Stimulated activated naive CD4-positive, alpha-beta T cell treated with Interleukin-2 at 50 U/mL for 16 hours (primary cell): Measurements from ENCODE around the gene CHD5.

ENCODE experiments used
- DNase-seq: peaks from one replicate; lab custom pipeline; 2025; lab: John Stamatoyannopoulos, UW

Gene CHD5

DNA sequence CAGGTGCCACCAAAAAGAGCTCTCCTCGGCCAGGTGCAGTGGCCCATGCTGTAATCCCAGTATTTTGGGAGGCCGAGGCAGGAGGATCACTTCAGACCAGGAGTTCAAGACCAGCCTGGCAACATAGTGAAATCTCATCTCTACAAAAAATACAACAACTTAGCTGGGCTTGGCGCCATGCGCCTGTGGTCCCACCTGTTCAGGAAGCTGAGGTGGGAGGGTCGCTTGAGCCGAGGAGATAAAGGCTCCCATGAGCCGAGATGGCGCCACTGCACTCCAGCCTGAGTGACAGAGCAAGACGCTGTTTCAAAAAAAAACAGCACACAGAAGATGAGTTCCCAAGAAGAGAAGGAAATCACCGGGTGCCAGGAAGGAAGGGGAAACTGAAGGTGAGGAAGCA, 67.0 kb downstream of the CHD5 start:
- no peak for DNase-seq

DNA sequence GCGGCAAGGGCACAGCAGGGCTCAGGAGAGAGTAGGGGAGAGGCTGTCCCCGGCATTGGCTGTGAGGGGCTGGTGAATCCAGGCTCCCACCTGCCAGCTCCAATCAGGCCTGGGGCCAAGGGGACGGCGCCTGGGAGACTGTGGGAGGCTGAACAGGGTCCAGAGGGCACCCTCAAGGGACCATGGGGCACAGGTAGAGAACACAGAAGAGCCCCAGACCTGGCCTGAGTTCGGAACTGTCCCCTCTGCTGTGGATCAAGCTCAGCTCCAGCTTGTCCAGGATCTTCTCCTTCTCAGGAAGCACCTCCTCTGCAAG, 67.5 kb downstream of the CHD5 start:
- DNase-seq: no peak

DNA sequence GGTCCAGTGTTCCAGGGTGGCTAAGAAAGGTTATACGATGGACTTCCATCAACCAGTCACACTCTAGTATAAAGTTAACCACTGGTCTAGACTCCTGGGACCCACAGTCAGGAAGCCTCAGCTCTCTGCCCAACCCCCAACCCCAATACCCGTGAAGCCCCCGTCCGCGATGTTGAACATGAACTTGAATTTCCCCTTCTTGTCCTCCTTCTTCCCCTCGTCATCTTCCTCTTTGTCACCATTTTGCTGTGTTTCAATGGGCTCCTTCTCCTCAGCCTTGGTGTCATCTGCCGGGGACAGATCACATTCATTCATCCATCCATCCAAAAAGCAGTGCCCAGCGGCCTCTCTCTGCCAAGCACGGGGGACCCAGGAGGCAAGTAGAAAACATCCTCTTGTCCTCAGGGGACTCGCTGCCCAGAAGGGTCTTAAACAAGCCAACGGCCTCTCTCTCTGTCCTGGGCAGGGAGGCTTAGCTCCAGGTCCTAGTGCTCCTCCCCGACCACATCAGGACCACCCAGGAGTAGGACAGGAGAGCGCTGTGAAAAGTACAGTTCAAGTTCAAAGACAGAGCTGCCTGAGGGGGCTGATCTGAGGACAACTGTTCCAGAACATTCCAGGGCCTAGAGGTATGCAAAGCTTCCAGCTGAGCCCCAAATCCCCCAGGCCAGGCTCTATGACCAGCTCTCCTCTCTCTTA, 68.0 kb downstream of the CHD5 start:
- no peak for DNase-seq

DNA sequence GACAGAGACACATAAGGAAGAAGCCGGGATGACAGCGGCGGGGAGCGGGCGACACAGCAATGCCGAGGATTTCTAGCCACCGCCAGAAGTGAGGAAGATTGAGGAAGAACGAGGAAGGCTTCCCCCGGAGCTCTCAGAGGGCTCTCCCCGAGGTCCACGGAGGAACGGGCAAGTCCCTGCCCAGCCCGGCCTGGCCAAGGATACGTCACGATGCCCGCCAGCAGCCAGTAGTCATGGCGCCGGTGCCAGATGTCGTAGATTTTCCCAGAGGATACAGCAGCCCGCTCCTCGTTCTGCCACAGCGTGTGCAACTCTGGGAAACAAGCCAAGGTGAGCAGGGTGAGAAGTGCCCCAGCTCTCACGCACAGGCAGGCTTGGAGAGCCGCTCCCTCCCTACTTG, 68.5 kb downstream of the CHD5 start:
- no peak for DNase-seq

DNA sequence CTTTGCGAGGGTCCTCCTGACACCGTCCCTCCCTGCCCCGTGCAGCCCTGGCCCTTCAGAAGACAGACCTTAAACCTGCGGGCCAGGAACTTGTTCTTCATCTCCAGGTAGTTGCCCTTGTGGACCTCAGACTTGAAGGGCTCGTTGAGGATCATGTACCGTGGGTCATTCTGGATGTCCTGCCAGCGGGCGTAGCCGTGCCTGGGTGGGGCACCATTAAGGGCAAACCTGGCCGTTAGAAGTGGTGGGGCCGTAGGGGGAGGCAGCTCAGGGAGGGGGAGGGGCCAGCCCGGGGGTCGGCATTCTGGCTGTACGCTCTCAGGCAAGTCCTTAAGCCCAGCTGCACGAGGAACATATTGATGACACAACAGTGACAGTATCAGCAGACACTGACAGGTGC, 69.8 kb downstream of the CHD5 start:
- no peak for DNase-seq

DNA sequence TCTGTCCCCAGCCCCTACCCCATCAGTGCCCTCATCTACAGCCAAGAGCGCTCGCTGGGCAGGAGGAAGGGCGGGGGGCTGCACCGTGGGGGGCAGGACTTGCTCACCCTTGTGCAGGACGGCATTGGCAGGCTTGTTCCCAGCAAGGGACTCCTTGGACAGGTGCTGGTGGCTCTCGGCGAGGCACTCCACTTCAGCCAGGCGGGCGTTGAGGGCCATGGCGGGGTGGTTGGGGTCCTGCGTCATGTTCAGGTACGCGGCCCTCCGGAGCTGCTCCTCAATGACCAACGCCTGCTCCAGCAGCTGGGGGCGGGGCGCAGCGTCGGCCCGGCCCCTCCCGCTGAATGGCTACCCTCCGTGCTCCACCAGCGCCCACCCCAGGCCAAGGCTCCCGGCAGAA, 70.4 kb downstream of the CHD5 start:
- no peak for DNase-seq

DNA sequence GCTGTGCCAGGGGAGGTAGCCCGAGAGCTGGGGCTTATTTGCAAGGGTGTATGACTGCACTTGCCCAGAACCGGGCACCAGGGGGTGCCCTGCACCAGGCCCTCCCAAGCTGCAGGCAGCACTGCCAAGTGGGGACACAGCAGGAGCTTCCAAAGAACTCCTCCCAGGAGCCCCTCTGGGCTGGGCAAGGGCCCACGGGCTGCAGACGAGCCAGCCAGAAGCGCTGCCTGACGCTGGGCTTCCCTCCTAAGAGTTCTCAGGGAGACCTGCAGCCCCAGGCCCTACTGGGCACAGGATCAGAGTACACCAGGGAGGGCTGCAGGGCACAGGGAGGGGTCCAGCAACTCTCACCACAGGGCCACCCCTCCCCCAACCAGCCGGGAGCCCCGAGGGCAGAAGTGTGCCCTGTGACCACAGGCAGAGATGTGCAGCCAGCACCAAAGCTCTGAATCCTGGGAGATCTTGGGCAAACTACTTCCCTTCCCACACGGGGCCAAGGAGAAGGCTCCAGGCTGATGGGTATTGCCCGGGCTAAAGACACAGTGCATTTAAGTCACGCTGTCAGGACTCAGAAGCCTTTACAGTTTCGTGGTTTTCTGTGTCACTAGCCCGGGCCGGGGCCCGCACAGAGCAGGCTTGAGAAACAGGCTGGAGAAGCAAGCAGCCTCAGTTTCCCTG, 71.0 kb downstream of the CHD5 start:
- no peak for DNase-seq

DNA sequence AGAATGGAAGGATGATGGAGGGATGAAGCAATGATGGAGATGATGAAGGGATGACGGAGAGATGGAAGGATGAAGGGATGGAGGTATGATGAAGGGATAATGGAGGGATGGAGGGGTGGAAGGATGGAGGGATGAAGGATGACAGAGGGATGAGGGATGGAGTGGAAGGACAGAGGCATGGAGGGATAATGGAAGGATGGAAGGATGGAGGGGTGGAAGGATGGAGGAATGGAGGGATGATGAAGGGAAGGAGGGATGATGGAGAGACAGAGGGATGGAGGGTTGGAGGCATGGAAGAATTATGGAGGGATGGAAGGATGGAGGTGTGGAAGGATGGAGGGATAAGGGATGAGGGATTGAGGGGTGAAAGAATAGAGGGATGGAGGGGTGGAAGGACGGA, 71.6 kb downstream of the CHD5 start:
- no peak for DNase-seq

DNA sequence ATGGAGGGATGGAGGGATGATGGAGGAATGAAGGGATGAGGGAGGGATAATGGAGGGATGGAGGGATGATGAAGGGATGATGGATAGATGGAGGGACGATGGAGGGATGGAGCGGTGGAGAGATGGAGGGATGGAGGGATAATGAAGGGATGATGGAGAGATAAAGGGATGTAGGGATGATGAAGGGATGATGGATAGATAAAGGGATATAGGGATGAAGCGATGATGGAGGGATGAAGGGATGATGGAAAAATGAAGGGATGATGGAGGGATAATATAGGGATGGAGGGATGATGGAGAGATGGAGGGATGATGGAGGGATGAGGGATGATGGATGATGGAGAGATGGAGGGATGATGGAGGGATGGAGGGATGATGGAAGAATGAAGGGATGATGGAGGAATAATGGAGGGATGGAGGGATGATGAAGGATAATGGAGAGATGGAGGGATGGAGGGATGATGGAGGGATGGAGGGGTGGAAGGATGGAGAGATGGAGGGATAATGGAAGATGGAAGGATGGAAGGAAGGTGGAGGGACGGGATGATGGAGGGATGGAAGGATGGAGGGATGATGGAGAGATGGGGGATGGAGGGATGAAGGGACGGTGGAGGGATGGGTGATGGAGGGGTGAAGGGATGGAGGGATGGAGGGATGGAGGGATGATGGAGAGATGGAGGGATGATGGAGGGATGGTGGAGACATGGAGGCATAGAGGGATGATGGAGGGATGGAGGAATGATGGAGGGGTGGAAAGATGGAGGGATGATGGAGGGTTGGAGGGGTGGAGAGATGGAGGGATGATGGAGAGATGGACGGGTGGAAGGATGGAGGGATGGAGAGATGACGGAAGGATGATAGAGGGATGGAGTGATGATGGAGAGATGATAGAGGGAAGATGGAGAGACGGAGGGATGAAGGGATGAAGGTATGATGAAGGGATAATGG, 72.4 kb downstream of the CHD5 start:
- no peak for DNase-seq

DNA sequence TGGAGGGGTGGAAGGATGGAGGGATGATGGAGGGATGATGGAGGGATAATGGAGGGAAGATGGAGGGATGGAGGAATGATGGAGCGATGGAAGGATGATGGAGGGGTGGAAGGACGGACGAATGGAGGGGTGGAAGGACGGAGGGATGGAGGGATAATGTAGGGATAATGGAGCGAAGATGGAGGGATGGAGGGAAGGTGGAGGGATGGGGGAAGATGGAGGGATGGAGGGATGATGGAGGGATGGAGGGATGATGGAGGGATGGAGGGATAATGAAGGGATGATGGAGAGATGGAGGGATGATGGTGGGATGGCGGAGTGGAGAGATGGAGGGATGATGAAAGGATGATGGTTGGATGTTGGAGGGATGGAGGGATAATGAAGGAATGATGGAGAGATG, 73.1 kb downstream of the CHD5 start:
- no peak for DNase-seq

DNA sequence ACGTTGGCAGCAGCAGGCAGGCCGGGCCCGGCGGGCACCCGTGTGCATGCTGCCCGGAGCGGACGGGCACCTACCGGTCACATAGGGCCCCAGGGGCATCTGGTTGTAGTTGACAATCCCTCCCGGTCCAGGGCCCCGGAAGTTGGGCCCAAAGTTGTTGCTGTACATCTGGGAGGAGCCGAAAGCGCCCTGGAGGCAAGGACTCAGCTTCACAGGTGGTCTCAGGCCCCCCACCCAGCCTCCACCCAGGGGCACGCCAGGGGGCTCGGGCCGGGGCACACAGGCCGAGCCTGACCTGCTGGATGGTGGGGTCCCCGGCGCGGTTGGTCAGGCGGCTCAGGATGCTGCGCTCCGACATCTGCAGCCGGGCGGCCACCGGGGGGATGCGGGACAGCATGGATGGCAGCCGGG, 73.8 kb downstream of the CHD5 start:
- DNase-seq: no peak

DNA sequence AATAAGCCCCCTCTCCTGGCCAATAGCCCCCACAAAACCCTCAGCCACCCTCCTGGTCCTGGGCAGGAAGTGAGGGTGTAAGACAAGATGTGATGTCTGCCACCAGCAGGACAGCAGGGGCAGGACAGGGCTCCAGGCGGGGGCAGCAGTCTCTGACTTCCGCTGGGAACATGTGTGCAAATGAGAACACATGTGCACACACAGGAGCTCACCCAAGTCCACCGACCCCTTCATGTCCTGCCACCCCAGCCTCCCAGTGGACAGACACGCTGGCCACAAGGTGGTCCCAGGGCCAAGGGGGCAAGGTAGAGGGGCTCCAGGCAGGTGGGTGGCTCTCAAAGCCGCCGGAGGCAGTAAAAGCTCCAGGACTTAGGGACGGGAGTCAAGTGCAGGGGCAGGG, 74.4 kb downstream of the CHD5 start:
- no peak for DNase-seq

DNA sequence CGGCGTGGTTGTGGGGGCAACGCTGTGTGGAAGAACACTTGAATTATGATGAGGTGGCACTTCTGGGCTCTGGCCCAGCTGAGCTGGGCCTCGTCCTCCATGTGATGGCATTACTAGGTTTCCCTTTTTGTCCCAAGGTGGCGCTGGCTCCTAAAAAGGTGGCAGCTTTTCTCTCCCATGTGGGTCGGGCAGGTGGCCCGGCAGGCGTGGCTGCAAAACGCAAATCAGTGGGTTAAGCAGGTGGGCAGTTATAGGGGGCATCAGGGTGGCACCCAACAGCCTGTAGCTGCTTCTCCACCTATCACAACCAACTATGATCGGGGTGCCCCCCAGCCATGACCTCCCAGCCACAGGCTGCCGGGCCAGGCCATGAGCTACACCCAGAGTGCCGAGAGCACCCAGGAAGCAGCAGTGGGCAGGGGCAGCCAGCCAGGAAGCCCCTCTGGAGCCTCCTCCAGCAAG, 74.9 kb downstream of the CHD5 start:
- DNase-seq: no peak

DNA sequence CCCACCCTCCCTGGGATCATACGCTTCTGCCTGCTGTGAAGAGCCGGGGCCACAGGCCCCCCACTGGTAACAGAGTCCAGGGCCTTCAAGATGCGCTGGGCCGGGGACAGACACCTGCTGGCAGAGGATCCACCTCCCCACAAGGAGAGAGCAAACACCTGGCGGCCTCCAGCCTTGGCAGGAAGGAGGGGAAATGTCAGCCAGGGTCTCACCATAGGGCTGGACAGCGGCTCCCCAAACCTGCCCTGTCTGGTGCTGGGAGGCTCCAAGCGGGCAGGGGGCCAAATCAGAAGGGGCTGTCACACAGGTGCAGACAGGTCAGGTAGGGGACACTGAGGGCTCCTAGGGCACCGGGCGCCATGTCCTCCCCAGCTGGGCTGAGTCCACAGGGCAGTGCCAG, 75.5 kb downstream of the CHD5 start:
- DNase-seq: no peak

DNA sequence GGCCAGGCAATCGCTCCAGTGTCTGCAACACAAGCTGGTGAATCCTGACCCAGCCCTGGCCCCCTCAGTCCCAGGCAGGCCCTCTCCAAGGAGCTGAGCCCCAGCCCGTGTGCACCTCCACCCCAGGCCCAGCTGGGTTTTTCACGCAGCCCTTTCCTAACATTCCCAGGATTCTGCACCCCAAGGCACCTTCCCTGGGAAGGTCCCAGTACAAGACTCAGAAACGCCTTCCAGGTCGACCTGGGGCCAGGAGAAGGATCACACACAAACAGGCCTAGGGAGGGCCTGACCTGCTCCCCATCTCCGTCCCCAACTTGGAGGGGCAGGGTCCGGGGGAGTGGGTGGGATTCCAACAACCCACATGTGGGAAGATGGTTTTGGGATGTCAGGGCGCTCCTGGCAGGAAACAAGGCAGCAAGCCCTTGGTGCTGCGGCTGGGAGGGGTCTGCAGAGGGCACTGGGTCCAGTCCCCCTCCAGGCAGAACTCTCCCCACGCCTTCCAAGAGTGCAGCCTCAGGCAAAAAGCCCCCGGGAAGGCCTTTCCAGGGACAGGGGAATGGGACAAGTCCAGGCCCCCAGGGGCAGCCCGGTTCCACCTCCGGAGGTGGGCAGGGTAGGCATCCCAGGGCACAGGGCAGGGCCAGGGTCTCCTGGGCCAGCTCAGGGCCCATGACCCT, 76.1 kb downstream of the CHD5 start:
- DNase-seq: no peak

DNA sequence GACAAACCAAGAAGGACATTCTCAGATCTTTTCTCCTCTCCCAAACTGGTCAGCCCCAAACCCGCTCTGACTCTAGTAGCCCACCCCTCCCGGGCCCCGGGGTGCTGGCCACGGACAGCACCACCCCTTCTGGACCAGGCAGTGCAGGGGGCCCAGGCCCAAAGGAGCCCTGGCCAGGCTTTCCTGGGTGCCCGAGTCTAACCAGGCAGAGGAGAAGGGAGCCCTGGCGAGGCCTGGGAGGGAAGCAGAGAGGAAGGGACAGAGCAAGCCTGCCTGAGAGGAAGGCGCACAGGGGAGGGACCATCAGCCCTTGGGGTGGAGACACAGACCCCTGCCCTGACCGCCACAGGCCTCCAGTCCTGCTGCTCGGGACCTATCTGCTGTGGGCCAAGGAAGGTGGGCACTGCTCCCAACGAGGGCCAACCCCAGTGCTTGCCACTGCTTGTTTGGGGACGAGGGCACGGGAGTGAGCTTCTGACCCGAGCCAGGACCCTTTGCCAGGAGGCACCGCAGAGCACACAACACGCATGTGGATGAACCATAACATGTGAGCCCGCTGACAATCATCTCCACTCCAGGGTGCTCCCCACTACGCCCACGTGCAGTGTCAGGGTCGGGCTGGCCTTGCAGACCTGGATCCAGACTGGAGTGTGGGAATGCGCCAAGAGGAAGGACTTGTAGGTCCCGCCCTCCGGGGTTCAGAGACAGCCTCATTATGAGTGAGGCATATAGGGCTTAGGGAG, 76.8 kb downstream of the CHD5 start:
- no peak for DNase-seq

DNA sequence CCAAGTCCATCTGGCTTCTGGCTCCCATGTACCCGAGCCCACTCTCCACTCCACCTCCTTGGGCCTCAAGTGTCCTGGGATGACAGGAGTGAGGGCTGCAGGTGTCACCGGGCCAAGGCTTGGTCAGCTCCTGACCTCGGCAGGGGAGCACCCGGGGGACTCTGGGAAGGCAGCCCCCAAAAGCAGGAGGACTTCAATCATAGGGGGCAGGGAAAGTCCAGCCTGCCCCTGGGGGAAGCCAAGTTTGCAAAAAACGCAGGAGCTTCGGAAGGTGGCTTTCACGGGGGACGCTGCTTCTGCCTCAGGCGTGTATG, 77.6 kb downstream of the CHD5 start:
- DNase-seq: no peak

DNA sequence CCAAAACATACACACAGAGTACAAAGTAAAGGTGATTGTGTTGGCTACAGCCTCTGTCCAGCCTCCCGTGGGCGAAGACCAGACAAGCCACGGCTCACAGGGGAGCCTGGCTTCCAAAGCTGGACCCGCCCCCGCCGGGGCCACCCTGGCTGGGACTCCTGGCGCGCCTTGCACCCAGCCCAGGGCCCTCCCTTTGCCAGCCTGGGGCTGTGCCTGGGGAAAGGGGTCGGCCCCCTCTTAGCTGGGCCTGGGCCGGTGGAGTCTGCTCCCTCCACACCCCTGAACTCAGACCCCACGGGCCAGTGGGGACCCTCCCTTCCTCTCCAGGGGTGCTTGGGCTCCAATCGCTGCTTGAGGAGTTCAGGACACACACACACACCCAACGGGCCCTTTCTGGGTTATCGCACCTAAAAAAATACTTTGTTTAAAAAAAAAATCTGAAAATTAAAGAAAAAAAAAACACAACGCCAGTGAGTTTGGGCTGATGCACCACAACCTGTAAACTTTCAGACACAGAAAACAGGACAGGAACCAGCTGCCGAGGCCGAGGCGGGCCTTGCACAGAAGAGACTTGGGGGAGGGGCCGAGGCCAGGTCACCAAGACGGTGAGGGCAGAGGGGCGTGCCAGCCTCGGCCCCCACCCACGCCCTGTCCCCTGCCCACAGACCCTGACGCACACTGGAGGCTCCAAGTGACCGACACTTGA, 78.1 kb downstream of the CHD5 start:
- no peak for DNase-seq

DNA sequence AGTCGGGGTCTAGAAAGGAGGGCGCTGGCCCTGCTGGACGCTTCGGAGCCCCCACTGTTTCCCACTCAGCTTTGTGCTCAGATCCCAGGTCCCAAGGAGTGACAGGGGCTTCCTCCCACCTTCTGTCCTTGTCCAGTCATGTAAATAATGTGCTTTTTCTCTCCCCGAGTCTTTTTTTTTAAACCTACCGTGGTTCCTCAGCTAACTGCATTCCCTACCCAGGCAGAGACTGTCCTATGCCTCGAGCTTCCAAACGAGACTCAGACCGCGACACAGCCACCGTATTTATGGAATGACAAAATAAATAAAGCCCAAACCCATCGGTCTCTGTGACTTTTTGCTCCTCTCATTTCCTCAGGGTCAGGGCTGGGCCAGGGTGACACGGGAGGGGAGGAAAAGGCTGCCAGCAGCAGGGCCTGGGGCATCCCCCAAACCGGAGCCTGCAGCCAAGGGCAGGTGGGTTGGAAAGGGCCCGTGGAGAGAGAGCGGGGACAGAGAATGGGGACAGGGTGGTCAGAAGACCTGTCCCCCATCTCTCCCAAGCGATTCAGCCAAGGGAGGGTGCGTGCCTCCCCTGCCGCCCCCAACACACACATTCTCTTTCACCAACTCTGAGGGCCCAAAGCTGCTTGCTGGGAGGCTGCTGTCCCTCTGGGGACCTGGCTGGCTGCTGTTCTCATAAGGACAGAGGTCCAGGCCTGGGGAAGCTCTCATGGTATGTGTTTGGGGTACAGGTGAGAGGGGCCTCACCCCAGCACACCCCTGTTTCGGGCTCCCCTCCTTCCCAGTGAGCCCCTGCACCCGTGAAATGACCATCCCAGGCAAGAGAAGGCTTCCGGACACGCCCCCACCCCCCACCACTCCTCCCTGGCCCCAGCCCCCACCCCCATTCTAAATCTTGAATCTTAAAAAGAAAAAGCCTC, 79.0 kb downstream of the CHD5 start:
- no peak for DNase-seq
